Measurements from ENCODE around the gene TLCD4.

TLCD4 gene

DNA sequence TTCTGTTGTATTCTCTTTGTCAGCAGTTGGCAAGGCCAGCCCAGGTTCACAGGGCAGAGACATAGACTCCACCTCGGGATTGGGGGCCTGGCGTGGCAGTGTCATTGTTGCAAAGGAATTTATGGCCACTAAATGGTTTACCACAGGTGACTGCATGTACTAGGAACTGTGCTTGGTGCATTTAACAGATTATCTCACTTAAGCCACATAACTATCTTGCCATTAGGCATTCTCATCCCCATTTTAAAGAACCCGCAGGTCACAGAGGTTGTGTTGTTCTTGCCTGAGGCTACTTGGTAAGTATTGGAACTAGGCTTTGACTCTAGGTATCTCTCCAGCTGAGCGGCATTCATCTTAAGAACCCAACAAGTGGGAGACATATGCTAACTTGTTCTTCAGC is 9.7 kb downstream of the TLCD4 start:
- Histone ChIP-seq H3K4me1 (ENCODE audit: low read depth, poor library complexity, severe bottlenecking) (no peaks in the 10 kb centered on the region), H2AFZ (ENCODE audit: low read depth) (no peak overlapping the region), H3K4me3 (IDR thresholded peaks at IDR 0.05; ENCODE audit: insufficient read depth, low read depth, low read length) (no peak overlapping the region), H3K9ac (no peak overlapping the region), H3K27ac (no peak overlapping the region), H3K36me3 (ENCODE audit: insufficient read depth) (no peaks in the 10 kb centered on the region), H4K20me1 (ENCODE audit: insufficient read depth) (no peaks in the 10 kb centered on the region), H3K4me2 (no peak overlapping the region), H3K27me3 (ENCODE audit: insufficient read depth, low read depth) (no peaks in the 10 kb centered on the region), H3K79me2 (ENCODE audit: insufficient read depth, low read depth) (no peaks in the 10 kb centered on the region)
- TF ChIP-seq, protein P1, sequence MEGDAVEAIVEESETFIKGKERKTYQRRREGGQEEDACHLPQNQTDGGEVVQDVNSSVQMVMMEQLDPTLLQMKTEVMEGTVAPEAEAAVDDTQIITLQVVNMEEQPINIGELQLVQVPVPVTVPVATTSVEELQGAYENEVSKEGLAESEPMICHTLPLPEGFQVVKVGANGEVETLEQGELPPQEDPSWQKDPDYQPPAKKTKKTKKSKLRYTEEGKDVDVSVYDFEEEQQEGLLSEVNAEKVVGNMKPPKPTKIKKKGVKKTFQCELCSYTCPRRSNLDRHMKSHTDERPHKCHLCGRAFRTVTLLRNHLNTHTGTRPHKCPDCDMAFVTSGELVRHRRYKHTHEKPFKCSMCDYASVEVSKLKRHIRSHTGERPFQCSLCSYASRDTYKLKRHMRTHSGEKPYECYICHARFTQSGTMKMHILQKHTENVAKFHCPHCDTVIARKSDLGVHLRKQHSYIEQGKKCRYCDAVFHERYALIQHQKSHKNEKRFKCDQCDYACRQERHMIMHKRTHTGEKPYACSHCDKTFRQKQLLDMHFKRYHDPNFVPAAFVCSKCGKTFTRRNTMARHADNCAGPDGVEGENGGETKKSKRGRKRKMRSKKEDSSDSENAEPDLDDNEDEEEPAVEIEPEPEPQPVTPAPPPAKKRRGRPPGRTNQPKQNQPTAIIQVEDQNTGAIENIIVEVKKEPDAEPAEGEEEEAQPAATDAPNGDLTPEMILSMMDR (conservative IDR thresholded peaks at IDR 0.05; ENCODE audit: low read depth, low read length): no peak

DNA sequence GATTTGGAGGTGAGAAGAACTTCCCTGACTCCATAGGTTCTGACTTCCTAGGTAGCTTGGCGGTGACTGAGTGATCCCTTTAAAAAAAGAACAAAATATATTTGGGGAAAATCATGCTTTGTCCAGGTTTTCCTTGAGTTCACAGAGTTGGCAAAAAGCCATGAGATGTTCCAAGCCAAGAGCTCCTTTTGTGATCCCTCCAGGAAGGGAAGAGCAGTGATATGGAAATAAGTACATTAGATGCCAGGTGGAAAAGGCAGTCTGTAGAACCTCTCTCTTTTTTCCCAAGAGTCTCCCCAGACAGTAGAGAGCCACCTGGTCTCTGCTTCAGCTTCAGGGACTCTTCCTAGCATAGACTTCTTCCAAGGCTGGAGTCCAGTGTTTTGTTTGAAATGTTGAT is 10.2 kb downstream of the TLCD4 start:
- no peaks in the 10 kb centered on the region for H3K79me2 ChIP-seq (ENCODE audit: insufficient read depth, low read depth)
- H3K27ac ChIP-seq: no peak overlapping the region
- H3K4me3 ChIP-seq (IDR thresholded peaks at IDR 0.05; ENCODE audit: insufficient read depth, low read depth, low read length): no peak overlapping the region
- TF ChIP-seq, protein P1 (conservative IDR thresholded peaks at IDR 0.05; ENCODE audit: low read depth, low read length): no peak
- no peak overlapping the region for H2AFZ ChIP-seq (ENCODE audit: low read depth)
- H3K4me2 ChIP-seq: no peak overlapping the region
- H3K36me3 ChIP-seq (ENCODE audit: insufficient read depth): no peaks in the 10 kb centered on the region
- H3K27me3 ChIP-seq (ENCODE audit: insufficient read depth, low read depth): no peaks in the 10 kb centered on the region
- no peaks in the 10 kb centered on the region for H3K4me1 ChIP-seq (ENCODE audit: low read depth, poor library complexity, severe bottlenecking)
- H3K9ac ChIP-seq: no peak overlapping the region
- H4K20me1 ChIP-seq (ENCODE audit: insufficient read depth): no peaks in the 10 kb centered on the region

DNA sequence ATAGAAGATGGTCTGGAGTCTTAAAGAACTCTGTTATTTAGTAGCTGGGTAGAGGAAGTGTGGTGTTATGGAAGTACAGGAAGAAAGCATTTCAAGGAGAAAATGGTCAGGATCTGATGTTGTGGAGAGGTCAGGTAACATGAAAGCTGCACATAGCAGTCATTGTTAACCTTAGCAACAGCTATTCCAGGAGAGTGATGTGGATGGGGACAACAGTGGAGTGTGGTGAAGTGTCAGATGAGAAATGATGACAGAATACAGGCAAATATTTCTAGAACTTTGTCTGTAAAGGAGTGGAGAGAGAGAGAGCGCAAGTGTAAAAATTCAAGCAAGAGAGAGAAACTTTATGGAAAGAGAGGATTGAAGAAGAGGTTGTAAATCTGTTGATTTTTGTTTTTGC is 15.6 kb downstream of the TLCD4 start:
- TF ChIP-seq, protein P1 (conservative IDR thresholded peaks at IDR 0.05; ENCODE audit: low read depth, low read length): no peak
- Histone ChIP-seq H3K4me2 (no peak overlapping the region), H3K27me3 (ENCODE audit: insufficient read depth, low read depth) (no peaks in the 10 kb centered on the region), H3K79me2 (ENCODE audit: insufficient read depth, low read depth) (no peaks in the 10 kb centered on the region), H2AFZ (ENCODE audit: low read depth) (no peak overlapping the region), H4K20me1 (ENCODE audit: insufficient read depth) (no peaks in the 10 kb centered on the region), H3K36me3 (ENCODE audit: insufficient read depth) (no peaks in the 10 kb centered on the region), H3K4me3 (IDR thresholded peaks at IDR 0.05; ENCODE audit: insufficient read depth, low read depth, low read length) (no peak overlapping the region), H3K9ac (no peak overlapping the region), H3K27ac (no peak overlapping the region), H3K4me1 (ENCODE audit: low read depth, poor library complexity, severe bottlenecking) (no peaks in the 10 kb centered on the region)

DNA sequence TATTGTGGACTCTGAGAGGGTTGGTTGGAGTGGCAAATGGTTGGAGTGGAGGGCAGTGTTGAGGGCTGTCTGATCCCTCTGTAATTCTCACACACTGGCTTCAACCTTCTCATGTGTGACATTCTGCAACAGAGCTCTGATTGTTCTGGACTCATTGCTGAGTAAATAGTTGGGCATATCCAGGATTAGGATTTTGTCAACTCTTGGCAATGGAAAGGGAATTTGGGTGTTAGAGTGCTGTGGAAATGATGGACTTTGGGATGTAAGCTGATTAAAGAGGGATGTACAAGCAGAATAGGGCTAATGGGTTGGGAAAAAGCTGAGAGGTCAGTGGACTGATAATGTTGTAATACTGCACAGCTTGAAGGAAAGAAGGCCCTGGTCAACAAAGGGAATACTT is 16.5 kb downstream of the TLCD4 start:
- TF ChIP-seq, protein P1 (conservative IDR thresholded peaks at IDR 0.05; ENCODE audit: low read depth, low read length): no peak
- Histone ChIP-seq H3K4me2 (no peak overlapping the region), H3K4me1 (ENCODE audit: low read depth, poor library complexity, severe bottlenecking) (no peaks in the 10 kb centered on the region)

More for the DNA sequence above, 16.5 kb downstream of the TLCD4 start:
- Histone ChIP-seq H3K27ac (no peak overlapping the region), H3K36me3 (ENCODE audit: insufficient read depth) (no peaks in the 10 kb centered on the region), H3K79me2 (ENCODE audit: insufficient read depth, low read depth) (no peaks in the 10 kb centered on the region), H3K4me3 (IDR thresholded peaks at IDR 0.05; ENCODE audit: insufficient read depth, low read depth, low read length) (no peak overlapping the region), H3K9ac (no peak overlapping the region), H2AFZ (ENCODE audit: low read depth) (no peak overlapping the region), H4K20me1 (ENCODE audit: insufficient read depth) (no peaks in the 10 kb centered on the region), H3K27me3 (ENCODE audit: insufficient read depth, low read depth) (no peaks in the 10 kb centered on the region)
